ENCODE measurements around the gene MINDY3.
"Not testable (repeated sequence)": the region's sequence is repeated elsewhere in the genome, so short reads cannot be mapped to it uniquely, and the experiment has no call there.

Gene MINDY3

DNA sequence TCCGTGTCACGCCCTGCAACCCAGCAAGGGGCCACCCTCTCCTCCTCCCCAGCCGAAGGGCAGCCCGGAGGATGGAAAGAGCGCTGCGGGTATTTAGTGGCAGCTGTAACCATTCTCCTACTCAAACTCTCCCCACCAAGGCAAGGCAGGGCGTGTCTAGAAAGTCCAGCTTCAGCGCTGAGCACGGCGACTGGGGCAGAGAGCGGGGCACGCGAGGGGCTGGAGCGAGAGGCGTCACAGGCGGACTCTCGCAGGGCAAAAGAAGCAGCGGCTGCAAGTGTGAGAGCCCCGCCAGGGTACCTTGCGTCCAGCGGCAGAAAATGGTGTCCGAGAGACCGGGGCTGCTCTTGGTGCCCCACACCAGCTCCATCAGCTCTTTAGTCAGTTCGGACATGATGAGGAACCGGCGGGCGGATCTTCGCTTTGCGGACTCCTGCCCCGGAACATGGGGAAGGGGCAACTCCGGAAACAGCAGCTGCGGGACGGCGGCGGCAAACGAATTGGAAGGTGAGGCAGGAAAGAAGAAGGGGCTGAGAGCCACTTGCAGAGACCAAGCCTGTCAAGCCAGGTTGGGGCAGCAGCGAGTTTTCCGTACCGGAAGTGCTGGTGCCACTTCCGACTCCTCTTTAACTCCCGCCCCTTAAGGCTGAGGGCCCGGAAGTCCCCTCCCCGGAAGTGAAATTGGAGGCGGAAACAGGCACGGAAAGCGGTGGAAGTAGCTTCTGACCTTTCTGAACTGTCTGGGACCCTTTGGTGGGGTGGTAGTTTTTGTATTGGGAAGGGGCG is at the start of gene MINDY3:
Gene MINDY3 (minus strand): TSS at position 602 of the 786 bp plus-strand sequence. CDS start 208 bp downstream, at position 394.
- peak; percentile 77 for DNase-seq

DNA sequence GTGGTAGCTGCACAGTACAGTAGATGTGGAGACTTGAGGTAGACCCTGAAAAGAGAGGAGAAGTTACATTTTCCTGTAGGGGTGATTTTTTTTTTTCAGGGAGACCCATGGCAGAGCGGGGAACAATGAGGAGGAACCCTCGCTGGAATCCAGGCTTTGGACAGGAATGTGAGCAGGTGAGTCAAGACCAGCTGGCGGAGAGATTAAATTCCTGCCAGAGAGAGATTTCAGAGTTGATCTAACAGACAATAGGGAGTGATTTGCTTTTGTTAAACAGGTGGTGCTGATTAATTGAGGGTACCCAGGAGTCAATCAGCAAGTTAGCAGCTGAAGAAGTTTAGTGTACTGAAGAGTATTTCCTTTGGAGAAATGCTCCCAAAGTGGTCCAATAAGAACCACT is 41.6 kb upstream of the MINDY3 start:
- no peak for DNase-seq

DNA sequence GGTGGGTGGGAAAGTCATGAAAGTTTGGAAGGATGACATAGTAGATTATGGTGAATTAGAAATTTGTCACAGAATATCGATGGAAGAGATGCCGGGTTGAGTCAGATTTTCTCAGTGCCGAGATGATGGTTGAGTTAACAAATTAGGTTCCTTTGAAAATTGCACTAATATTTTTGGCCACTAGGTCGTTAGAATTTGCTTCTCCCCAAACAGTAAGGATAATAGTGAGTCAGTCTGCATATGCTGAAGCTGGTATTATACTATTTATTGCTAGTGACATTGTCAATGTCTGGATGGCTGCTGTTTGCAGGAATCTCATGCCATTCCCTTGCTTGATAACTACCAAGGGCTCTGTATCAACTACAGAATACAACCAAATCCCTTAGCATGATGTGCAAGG is 37.7 kb upstream of the MINDY3 start:
- DNase-seq = no peak

DNA sequence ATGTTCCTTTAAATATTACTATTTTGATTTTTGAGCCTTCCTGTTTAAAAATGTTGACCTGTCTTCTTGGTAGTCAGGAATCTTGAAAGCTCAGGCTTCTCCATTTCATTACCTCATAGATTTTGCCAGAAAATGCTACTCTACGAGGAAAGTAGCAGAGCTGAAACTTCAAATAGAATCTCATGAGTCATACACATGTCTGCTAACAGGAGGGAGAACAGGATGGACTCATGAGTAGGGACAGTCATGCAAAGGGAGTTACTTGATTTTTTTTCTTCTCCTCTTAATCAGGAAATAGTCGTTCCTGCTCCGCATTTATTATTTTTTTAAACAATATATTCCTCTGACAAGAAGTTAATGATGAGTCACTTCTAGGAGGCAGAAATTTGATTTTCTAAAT is 37.0 kb upstream of the MINDY3 start:
- DNase-seq = no peak

DNA sequence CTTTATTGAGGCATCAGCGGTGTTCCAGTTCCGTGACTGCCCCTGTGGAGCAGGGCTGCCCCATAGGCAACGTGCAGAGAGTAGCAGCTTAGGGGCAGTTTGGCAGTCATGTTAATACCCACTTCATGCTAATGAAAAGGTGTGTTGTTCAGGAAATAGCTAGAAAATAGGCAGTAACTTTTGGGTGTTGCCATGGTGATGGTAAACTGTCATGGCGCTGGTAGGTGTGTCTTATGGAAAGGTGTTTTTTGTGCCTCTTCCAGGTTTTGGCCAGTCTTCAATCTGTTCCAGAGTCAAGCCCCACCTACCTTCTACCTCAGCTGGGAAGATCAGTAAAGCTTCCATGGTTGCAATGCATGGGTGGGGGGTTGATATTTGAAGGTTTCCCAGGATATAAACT is 36.3 kb upstream of the MINDY3 start:
- no peak for DNase-seq

DNA sequence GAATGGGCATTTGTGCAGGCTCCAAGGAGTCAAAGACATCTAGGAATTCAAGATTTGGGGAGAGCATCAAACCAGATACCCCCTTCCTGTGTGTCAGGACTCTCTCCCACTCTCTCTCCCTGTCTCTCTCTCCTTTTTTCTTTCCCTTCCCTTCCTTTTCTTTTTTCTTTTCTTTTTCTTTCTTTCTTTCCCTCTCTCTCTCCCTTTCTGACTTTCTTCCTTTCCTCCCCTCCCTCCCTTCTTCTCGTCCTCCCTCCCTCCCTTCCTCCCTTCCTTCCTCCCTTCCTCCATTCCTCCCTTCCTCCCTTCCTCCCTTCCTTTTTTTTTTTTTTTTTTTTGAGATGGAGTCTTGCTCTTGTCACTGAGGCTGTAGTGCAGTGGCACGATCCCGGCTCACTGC is 24.1 kb upstream of the MINDY3 start:
- no peak for DNase-seq

DNA sequence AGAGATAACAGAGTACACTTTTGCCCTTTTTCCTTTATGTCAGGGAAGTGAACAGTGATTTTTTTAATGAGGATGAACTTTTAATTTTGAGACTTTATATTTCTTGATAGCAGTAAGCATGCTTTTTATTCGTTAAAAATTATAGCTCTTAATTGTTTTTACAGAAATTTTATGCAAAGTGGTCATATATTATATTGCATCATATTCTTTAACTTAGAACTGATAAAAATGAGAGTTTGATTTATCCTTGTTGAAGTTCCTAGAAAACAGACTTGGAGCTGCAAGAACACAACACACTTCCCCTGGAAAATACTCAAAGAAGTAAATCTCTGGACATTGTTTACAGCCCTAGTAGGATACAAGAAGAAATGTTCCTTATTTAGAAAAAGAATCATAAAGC is 21.2 kb upstream of the MINDY3 start:
- no peak for DNase-seq

DNA sequence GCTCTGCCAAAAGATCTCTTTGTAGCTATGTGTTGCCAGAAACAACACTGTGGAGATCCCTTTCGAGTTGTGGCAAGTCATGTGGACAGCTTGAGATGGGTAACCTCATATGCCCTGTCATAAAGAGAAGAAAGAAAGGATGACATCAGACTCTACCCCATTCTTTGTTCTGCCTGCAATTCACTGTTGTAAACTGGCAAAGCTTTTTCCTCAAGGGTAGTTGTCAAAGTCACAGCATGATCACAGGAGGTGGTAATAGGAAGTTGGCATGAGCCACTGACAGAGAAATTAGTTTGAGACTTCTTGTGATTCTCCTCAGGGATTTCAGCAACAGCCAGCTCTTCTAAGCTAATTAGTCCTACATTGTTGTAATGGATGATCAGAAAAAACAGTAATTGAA is 19.4 kb upstream of the MINDY3 start:
- DNase-seq = peak; percentile 71

DNA sequence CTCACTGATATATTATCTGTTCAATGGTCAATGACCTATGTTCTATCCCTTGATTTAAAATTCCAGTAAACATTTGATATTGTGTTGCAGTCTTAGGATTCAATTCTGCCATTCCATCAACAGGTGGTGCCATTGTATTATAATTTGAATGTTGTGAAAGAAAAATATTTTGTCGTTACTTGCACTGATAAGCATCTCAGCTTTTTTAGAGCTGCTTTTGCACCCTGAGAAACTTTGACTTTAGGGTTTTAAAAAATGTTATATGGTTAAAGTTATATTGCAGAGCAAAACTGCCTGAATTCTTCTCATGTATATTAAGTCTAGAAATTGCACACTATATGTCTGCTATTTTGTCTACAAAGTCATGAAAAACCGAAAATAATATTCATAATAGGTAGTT is 18.8 kb upstream of the MINDY3 start:
- peak; percentile 26 for DNase-seq

DNA sequence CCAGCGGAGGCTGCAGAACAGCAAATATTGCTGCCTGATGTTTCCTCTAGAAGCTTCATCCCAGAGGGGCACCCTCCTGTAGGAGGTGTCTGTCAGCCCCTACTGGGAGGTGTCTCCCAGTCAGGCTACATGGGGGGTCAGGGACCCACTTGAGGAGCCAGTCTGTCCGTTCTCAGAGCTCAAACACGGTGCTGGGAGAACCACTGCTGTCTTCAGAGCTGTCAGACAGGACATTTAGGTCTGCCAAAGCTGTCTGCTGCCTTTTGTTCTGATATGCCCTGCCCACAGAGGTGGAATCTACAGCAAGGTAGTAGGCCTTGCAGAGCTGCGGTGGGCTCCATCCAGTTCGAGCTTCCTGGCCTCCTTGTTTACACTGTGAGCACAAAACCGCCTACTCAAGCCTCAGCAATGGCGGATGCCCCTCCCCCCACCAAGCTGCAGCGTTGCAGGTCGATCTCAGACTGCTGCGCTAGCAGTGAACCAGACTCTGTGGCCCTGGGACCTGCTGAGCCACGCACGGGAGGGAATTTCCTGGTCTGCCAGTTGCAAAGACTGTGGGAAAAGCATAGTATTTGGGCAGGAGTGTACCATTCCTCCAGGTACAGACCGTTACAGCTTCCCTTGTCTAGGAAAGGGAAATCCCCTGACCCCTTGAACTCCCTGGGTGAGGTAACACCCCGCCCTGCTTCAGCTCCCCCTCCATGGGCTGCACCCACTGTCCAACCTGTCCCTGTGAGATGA is 17.7 kb upstream of the MINDY3 start:
- no peak for DNase-seq

DNA sequence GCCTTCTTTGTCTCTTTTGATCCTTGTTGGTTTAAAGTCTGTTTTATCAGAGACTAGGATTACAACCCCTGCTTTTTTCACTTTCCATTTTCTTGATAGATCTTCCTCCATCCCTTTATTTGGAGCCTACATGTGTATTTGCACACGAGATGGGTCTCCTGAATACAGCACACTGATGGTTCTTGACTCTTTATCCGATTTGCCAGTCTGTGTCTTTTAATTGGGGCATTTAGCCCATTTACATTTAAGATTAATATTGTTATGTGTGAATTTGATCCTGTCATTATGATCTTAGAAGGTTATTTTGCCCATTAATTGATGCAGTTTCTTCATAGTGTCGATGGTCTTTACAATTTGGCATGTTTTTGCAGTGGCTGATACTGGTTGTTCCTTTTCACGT is 16.0 kb upstream of the MINDY3 start:
- DNase-seq = not testable (repeated sequence)

DNA sequence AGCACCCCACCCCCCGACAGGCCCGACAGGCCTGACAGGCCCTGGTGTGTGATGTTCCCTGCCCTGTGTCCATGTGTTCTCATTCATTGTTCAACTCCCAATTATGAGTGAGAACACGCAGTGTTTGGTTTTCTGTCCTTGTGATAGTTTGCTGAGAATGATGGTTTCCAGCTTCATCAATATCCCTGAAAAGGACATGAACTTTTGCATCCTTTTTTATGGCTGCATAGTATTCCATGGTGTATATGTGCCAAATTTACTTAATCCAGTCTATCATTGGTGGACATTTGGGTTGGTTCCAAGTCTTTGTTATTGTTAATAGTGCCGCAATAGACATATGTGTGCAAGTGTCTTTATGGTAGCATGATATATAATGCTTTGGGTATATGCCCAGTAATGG is 12.3 kb upstream of the MINDY3 start:
- not testable (repeated sequence) for DNase-seq

DNA sequence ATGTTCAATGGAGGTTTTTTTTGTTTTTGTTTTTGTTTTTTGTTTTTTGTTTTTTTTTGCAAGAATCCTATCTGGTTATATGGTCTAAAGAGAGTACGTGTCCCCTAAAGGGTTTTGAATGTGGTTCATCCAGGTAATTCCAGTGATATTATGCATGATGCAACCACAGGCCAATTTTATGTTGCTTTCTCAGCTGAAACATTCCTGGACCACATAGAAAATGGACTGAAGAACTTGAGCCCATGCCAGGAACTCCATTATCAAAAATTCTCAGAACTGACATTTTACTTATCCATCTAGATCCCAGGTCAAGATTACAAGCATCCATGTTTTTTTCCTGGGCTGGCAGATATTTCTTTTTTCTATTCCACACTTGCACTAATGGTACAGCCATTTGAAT is 11.5 kb upstream of the MINDY3 start:
- DNase-seq = no peak

DNA sequence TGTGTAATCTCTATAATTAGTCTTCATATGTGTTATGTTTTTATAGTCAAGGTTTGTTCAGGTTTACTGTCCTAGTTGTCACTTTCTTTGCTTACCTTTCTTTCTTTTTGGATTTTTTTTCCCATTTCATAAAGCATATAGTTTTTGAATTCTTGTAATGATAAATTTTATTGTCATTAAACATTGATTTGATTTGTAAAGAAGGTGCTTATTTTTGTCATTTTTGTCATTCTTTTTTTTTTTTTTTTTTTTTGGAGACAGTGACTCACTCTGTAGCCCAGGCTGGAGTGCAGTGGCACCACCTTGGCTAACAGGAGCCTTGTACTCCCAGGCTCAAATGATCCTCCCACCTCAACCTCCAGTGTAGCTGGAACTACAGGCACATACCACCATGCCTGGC is 9.6 kb upstream of the MINDY3 start:
- DNase-seq = no peak

DNA sequence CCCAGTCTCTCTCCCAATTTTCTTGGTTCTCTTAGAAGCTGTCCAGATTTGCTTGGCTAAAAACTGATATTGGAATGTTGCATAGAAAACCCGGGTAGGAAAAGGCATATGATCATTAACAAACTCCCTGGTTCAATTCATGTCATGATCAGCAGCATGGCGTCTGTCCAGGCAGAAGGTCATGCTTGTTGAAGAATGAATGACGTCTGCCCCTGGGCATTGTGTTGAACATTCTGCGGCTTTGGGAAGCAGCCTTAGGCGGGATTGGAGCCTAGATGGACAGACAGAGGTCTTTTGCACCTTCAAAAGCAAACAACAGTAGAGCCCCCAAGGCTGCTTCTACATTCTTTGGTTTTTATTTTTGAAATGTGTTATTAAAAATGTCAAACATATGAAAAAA is 7.7 kb upstream of the MINDY3 start:
- no peak for DNase-seq

DNA sequence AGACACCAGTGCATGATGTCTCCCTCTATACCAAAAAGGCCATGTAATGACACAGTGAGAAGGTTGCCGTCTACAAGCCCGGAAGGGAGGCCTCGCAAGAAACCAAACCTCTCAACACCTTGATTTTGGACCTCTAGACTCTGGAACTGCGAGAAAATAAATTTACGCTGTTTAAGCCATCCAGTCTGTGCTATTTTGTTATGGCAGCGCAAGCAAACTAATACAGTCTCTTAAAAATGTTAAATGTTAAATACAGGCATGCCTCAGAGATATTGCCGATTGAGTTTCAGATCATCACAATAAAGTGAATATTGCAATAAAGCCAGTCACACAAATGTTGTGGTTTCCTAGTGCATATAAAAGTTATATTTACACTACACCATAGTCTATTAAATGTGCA is 5.0 kb upstream of the MINDY3 start:
- DNase-seq = no peak

DNA sequence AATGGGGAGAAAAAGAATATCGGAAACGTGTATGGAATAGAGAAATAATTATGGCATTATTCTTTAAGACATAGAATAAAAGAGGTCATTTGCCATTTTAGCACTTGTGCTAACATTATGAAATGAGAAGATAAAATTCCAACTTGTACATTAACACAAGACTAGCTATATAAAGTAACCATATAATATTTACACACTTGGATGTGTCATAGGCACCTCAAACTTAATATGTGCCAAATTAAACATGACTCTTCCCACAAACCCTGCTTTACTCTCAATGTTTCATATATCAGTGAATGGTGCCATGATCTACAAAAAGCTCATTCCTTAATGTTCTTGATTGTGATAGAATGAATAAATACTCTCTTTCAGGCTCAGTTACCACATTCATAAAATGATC is 4.1 kb upstream of the MINDY3 start:
- DNase-seq = no peak

DNA sequence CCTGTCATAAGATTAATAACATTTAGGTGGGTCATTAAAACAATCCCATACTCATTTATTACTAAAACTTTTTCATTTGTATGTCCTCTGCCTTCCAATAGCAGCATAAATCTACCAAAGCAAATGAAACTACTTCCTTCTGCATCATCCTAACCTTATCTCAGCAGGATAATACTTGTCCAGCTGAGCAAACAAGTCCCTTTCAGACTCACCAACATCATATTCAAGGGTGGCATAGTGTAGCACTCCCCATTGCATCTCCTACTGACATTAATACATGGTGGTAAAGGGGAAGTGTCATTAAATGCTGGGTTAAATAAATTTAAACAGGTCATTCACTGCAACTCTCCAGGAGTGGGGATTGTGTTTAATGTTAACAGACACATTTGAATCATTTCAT is 3.4 kb upstream of the MINDY3 start:
- peak; percentile 81 for DNase-seq

DNA sequence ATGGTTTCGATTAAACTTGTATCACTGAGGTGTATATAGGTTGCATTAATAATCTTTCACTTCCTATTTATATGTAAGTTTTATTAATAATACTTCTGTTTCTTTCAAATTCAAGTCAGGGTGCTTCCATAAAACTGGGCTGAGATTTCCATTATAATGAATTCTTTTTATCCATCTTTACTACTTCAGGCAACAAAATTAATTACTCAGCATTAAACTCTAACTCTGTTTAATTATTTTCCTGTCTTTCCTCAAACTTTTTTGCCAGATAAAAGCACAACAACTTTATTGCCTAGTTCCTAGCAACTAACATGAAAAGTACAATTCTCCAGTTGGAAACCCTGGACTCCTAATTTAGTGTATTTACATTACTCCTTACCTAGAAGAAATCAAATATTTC is 3.0 kb upstream of the MINDY3 start:
- no peak for DNase-seq

DNA sequence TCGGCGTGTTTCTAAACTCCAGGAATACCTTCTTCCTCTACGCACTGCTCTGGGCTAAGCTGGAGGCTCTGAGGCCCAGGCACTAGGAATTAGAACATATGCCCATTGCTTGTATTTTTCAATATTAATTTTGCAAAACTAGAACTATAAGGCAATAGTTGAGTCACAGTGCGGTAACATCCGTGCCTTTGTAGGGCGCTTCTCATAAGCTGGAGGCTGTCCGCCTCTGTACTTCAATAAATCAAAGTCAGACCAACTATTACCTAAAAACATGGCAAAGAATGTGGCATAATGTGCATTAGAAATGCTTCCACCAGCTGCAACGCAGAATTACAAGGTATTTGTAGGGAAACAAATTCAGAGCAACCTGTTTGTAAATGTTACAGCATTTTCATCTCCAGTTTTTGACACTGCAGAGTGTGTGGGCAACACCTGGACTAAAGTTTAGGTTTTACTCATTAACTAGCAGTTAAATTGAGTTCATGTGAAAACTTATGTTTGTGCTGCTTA is 440 bp upstream of the MINDY3 start:
- no peak for DNase-seq

DNA sequence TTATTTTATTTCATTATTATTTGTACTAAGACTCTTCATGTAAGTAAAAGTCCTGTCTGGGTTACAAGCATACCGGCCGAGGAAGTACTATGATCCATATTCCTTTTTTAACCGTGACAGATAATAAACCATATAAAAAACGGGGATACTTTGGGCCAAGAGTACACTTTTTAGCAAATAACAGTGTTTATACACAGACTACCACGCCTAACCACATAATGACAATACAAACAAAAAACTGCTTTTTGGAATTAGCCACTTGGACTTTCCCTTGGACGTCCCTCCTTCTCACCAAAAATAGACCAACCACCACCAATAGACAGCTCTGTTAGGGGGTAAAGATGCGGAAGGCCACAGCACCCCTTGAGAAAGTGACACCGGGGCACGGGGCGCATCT is 800 bp downstream of the MINDY3 start:
- no peak for DNase-seq

DNA sequence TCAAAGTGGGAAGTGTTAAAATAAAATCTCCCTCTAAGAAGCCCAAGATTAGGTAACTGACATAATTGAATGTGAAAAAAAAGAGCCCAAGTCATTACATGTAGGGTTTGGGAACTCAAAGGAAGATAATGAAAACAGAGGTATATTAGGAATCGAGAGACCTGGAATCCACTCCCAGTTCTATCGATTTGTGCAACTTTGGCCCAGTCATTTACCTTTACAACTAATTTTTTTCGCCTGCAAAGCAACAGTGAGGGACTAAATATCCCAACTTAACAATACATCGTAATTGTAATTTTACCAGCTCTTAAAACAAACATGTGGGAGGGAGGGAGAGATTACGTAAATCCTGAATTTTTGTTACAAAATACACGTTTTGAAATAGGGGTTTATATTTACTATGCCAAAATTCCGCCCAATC is 1.4 kb downstream of the MINDY3 start:
- no peak for DNase-seq

DNA sequence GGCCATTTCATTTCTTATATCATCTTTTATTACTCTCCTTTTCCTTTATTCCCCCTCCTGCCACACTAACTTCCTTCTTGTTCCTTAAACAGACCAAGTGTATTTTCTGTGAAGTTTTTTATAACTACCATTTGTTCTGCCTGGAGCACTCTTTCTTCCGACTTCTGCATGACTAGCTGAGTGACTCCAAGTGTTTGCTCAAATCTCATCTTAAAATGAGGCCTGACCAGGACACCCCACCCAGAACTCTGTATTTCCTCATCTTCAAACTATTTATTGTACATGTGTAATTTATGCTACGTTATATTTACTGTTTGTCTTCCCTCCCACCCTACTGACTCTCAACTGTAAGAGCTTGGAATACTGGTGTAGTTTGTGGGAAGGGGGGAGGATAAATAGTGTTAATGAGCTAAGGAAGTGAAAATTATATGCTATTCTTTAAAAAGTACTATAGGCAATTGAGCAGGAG is 3.2 kb downstream of the MINDY3 start:
- DNase-seq = no peak

DNA sequence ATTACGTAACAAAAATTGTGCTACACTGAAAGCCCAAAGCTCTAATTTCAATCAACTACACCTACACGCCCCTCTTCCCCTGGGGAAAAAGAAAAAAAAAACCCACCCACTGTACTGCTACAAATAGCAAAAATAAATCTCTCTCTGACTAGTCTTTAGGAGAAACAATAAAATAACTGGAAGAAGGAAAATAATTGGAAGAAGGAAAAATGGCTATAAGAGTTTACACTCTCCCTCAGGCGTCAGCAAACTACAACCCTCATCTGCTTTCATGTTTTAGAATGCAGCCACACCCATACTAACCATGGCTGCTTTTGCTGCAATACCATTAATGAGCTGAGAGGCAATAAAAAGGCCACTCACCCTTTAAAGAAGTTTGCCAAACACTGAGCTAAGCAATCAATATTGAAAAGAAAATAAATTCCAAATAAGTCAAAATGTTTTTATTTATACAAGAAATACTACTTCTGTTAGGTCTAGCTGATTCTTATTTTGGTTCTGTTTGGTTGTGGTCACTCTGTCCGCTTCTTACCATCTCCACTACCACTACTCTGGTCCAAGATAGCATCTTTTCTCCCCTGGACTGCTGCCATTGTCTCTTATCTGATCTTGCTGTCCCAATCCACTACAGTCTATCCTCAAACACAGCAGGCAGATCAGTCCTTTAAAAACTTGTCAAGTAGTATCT is 3.8 kb downstream of the MINDY3 start:
- DNase-seq = no peak
